H9 (cell line): ENCODE measurements around the gene SMS. TPM values are rescaled to one million over a fixed set of nuclear protein-coding genes. Genes with fewer than 3 reads are reported as not detected.

ENCODE experiments used
- DNase-seq: peaks from one replicate; pipeline ENCODE4 v3.0.0-alpha.2; 2017
- H2AFZ ChIP-seq: one replicate; pipeline ENCODE4 v1.6.1; 2013; ENCODE audit warnings: mild to moderate bottlenecking, low read length, control low read depth, moderate library complexity
- H2AK5ac ChIP-seq: 2 replicates; pipeline ENCODE4 v1.6.1; 2013; ENCODE audit warnings: low read length, control low read depth, mixed read lengths; ENCODE audit not compliant: insufficient read length
- H2BK120ac ChIP-seq: one replicate; pipeline ENCODE4 v1.6.1; 2013; ENCODE audit warnings: low read depth, mild to moderate bottlenecking, low read length, control low read depth, inconsistent platforms; ENCODE audit not compliant: poor library complexity, severe bottlenecking
- H2BK12ac ChIP-seq: 2 replicates; pipeline ENCODE4 v1.6.1; 2013; ENCODE audit warnings: low read length, control low read depth, mixed read lengths, low read depth; ENCODE audit not compliant: insufficient read length
- H2BK15ac ChIP-seq: 2 replicates; pipeline ENCODE4 v1.6.1; 2013; ENCODE audit warnings: low read depth, low read length, control low read depth
- H2BK20ac ChIP-seq: one replicate; pipeline ENCODE4 v1.6.1; 2013; ENCODE audit warnings: low read depth, mild to moderate bottlenecking, low read length, control low read depth, inconsistent platforms; ENCODE audit not compliant: poor library complexity, severe bottlenecking
- H2BK5ac ChIP-seq: 2 replicates; pipeline ENCODE4 v1.6.1; 2013; ENCODE audit warnings: low read length, control low read depth, mixed read lengths; ENCODE audit not compliant: insufficient read length
- H3K14ac ChIP-seq: 2 replicates; pipeline ENCODE4 v1.6.1; 2013; ENCODE audit warnings: low read length, control low read depth; ENCODE audit not compliant: insufficient read depth
- H3K18ac ChIP-seq: 2 replicates; pipeline ENCODE4 v1.6.1; 2013; ENCODE audit warnings: low read depth, mild to moderate bottlenecking, mixed read lengths, low read length, control low read depth; ENCODE audit not compliant: insufficient read length
- H3K23ac ChIP-seq: 2 replicates; pipeline ENCODE4 v1.6.1; 2013; ENCODE audit warnings: low read length, control low read depth, mixed read lengths, low read depth; ENCODE audit not compliant: insufficient read length
- H3K23me2 ChIP-seq: 2 replicates; pipeline ENCODE4 v1.6.1; 2013; ENCODE audit warnings: low read depth, mild to moderate bottlenecking, mixed read lengths, low read length, control low read depth; ENCODE audit not compliant: insufficient read length, poor library complexity, severe bottlenecking
- H3K27ac ChIP-seq: 2 replicates; pipeline ENCODE4 v1.5.1; 2013; ENCODE audit warnings: low read length, control low read depth, mixed read lengths, low read depth; ENCODE audit not compliant: insufficient read length
- H3K27me3 ChIP-seq: 2 replicates; pipeline ENCODE4 v1.6.1; 2013; ENCODE audit warnings: low read length, control low read depth, inconsistent platforms; ENCODE audit not compliant: insufficient read depth
- H3K4ac ChIP-seq: 2 replicates; pipeline ENCODE4 v1.6.1; 2013; ENCODE audit warnings: low read depth, mild to moderate bottlenecking, control low read depth, inconsistent platforms, low read length, moderate library complexity
- H3K4me1 ChIP-seq: 2 replicates; pipeline ENCODE4 v1.6.1; 2013; ENCODE audit warnings: low read length, control low read depth, inconsistent platforms; ENCODE audit not compliant: insufficient read depth
- H3K4me2 ChIP-seq: 2 replicates; pipeline ENCODE4 v1.6.1; 2013; ENCODE audit warnings: low read length, control low read depth, mixed read lengths; ENCODE audit not compliant: insufficient read length, insufficient read depth
- H3K56ac ChIP-seq: 2 replicates; pipeline ENCODE4 v1.6.1; 2013; ENCODE audit warnings: low read depth, mild to moderate bottlenecking, mixed read lengths, low read length, control low read depth; ENCODE audit not compliant: insufficient read length
- H3K79me1 ChIP-seq: 2 replicates; pipeline ENCODE4 v1.6.1; 2013; ENCODE audit warnings: low read depth, mild to moderate bottlenecking, moderate library complexity, low read length, control low read depth, inconsistent platforms; ENCODE audit not compliant: insufficient read depth, poor library complexity, severe bottlenecking
- H3K79me2 ChIP-seq: 2 replicates; pipeline ENCODE4 v1.6.1; 2013; ENCODE audit warnings: low read length, control low read depth, inconsistent platforms; ENCODE audit not compliant: insufficient read depth
- H3K9ac ChIP-seq: 2 replicates; pipeline ENCODE4 v1.6.1; 2013; ENCODE audit warnings: low read length, control low read depth, mixed read lengths; ENCODE audit not compliant: insufficient read length; ENCODE audit errors: extremely low read depth
- H3K9me3 ChIP-seq: one replicate; pipeline ENCODE4 v1.6.1; 2013; ENCODE audit warnings: low read depth, low read length, inconsistent platforms; ENCODE audit not compliant: control insufficient read depth
- H3T11ph ChIP-seq: one replicate; pipeline ENCODE4 v1.6.1; 2013; ENCODE audit warnings: mild to moderate bottlenecking, low read length, control low read depth, inconsistent platforms
- H4K20me1 ChIP-seq: one replicate; pipeline ENCODE4 v1.6.1; 2013; ENCODE audit not compliant: control insufficient read depth, insufficient read length, insufficient read depth
- H4K5ac ChIP-seq: 2 replicates; pipeline ENCODE4 v1.6.1; 2013; ENCODE audit warnings: low read depth, mild to moderate bottlenecking, mixed read lengths, low read length, control low read depth; ENCODE audit not compliant: insufficient read length
- H4K8ac ChIP-seq: replicated peaks from 2 replicates; pipeline ENCODE4 v1.6.1; 2013; ENCODE audit warnings: low read length, control low read depth, mixed read lengths, low read depth; ENCODE audit not compliant: insufficient read length
- H4K91ac ChIP-seq: 2 replicates; pipeline ENCODE4 v1.6.1; 2013; ENCODE audit warnings: low read depth, mild to moderate bottlenecking, moderate library complexity, mixed read lengths, low read length, control low read depth; ENCODE audit not compliant: insufficient read length
- H3K27ac Mint-ChIP-seq, 3 experiments: 2 replicates in 2 of 3; 3 replicates in 1 of 3; pipeline ENCODE4 v1.8.0; 2020 to 2021; ENCODE audit warnings: mixed read lengths in 3 of 3, mild to moderate bottlenecking in 1 of 3, moderate library complexity in 1 of 3
- H3K27me3 Mint-ChIP-seq: 2 replicates; pipeline ENCODE4 v1.8.0; 2021; ENCODE audit warnings: low read depth, mild to moderate bottlenecking, moderate library complexity, mixed read lengths
- H3K36me3 Mint-ChIP-seq, 3 experiments: 2 replicates in 2 of 3; 3 replicates in 1 of 3; pipeline ENCODE4 v1.8.0; 2020 to 2021; ENCODE audit warnings: low read depth in 3 of 3, mixed read lengths in 3 of 3; ENCODE audit not compliant: insufficient read depth in 1 of 3
- H3K4me1 Mint-ChIP-seq, 2 experiments: 2 replicates each; pipeline ENCODE4 v1.8.0; 2020; ENCODE audit warnings: mixed read lengths in 2 of 2
- H3K4me3 Mint-ChIP-seq, 2 experiments: 2 replicates in 1 of 2; 3 replicates in 1 of 2; pipeline ENCODE4 v1.8.0; 2020 to 2021; ENCODE audit warnings: mild to moderate bottlenecking in 2 of 2, mixed read lengths in 2 of 2, moderate library complexity in 1 of 2
- H3K9me3 Mint-ChIP-seq, 2 experiments: 2 replicates in 1 of 2; 3 replicates in 1 of 2; pipeline ENCODE4 v1.8.0; 2020; ENCODE audit warnings: mild to moderate bottlenecking in 2 of 2, mixed read lengths in 2 of 2, moderate library complexity in 1 of 2
- CTCF ChIP-seq: fragments of 200-600 bp; sonication (generic); conservative IDR thresholded peaks from 3 replicates; pipeline ENCODE4 v1.8.0; 2021; ENCODE audit warnings: antibody characterized with exemption, mild to moderate bottlenecking
- WGBS: extraction: QIAGEN DNeasy Blood & Tissue Kit; methylation state at CpG from one replicate; pipeline ENCODE4 v1.1.7; 2013; ENCODE audit warnings: missing lambda C conversion rate, low lambda C conversion rate, mixed read lengths; ENCODE audit not compliant: insufficient read length; ENCODE audit errors: extremely low coverage; 5-methylcytosine and 5-hydroxymethylcytosine counted together
- total RNA-seq: library from RNA; stranded (reverse); gene quantifications from 2 replicates; pipeline ENCODE4 v1.2.1, GENCODE V29; 2021

SMS gene
- total RNA-seq, 1 experiment from 2014 or later, result 415 TPM

DNA sequence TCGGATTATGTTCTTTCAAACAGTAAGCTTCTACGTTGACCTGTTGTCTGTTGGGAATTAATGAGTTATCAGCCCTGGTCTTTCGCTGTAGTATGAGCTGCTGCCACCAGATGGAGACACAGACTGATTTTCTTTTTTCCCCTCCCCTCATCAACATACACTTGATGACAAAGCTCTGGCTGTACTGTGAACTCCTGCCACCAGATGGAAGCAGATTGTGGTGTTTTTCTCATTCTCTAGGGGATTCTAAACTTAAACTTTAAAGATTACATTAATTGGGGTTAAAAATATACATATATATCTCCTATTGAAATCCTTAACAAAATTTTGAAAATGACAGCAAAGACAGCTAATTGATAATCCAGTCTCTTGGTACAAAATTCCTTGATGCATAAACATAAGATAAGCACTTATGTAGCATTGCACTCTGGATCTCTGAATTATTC, 44.8 kb downstream of the SMS start:
- H3K27ac Mint-ChIP-seq, result no peak overlapping the region
- Histone ChIP-seq H3K9ac (no peak overlapping the region), H2BK120ac (no peak overlapping the region), H4K91ac (no peak overlapping the region), H3K4ac (no peak overlapping the region), H3K18ac (no peak overlapping the region), H3T11ph (no peak overlapping the region), H3K27me3 (no peaks in the 10 kb centered on the region), H4K5ac (no peak overlapping the region), H4K8ac (no peak overlapping the region), H4K20me1 (no peaks in the 10 kb centered on the region), H3K23me2 (no peaks in the 10 kb centered on the region), H3K14ac (no peak overlapping the region), H3K4me1 (no peaks in the 10 kb centered on the region), H3K56ac (no peak overlapping the region), H3K9me3 (no peaks in the 10 kb centered on the region), H2AK5ac (no peak overlapping the region), H3K79me1 (no peaks in the 10 kb centered on the region), H3K79me2 (no peaks in the 10 kb centered on the region; the same call in 1 of the 2 replicates), H2AFZ (no peak overlapping the region), H2BK12ac (no peak overlapping the region), H2BK20ac (no peak overlapping the region), H3K4me2 (no peak overlapping the region), H2BK5ac (no peak overlapping the region), H3K23ac (no peak overlapping the region), H2BK15ac (no peak overlapping the region), H3K27ac (no peak overlapping the region)
- no peak overlapping the region for H3K4me3 Mint-ChIP-seq
- H3K9me3 Mint-ChIP-seq, result peaks cover 0 to 25% of the 10 kb centered on the region in 2 experiments; a peak in 3 of 5 replicates
- H3K36me3 Mint-ChIP-seq, result peaks cover 24 to 84% (median 64%) of the 10 kb centered on the region in 3 experiments; a peak in 6 of 7 replicates
- no peaks in the 10 kb centered on the region; a peak in 2 of 4 replicates for H3K4me1 Mint-ChIP-seq
- no CpG with 5 or more reads among the region's 3 CpGs for WGBS
- peak; percentile 98 for TF ChIP-seq CTCF
- DNase-seq, result peak; percentile 61
- H3K27me3 Mint-ChIP-seq, result no peaks in the 10 kb centered on the region
